Hypothalamus (tissue), 51 donors: Measurements from ENCODE around the gene SERPINA1.

Experiments used
- DNase-seq, 51 donors: peaks; one replicate each; lab custom pipeline; 2025; lab: John Stamatoyannopoulos, UW

Gene SERPINA1

GRCh38 chr14:94386085-94387031 lies 2.0 kb downstream of the SERPINA1 start:
- no peak for DNase-seq

GRCh38 chr14:94385553-94386057 lies 2.8 kb downstream of the SERPINA1 start:
- DNase-seq: no peak

- no peak for DNase-seq
These were observed 4.1 kb downstream of the SERPINA1 start for GRCh38 chr14:94384342-94384741.

DNA sequence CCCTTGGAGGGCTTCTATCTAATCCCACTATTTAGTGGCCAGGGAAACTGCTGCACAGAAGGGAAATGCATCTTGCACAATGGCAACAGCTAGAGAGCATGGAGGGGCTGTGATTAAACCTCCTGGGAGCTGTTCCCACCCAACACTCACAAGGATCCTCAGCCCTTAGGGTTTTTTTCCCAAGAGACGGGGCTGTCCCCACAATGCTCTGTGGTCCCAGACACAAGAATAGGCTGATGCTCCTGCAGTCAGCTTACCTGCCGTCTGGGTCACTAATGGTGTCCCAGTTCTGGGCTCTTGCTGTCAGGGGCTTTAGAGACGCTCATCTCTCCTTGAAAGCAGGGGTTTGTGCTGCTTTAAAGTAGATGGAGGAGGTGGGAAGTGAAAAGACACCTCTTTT lies 4.6 kb downstream of the SERPINA1 start:
- no peak for DNase-seq

GRCh38 chr14:94382716-94383596 lies 5.4 kb downstream of the SERPINA1 start:
- no peak for DNase-seq

- DNase-seq: peak in 1 of 51 donors; percentile 29
These were observed 6.2 kb downstream of the SERPINA1 start for GRCh38 chr14:94382099-94382715.

- no peak for DNase-seq
These were observed 7.0 kb downstream of the SERPINA1 start for GRCh38 chr14:94381149-94382030.

DNA sequence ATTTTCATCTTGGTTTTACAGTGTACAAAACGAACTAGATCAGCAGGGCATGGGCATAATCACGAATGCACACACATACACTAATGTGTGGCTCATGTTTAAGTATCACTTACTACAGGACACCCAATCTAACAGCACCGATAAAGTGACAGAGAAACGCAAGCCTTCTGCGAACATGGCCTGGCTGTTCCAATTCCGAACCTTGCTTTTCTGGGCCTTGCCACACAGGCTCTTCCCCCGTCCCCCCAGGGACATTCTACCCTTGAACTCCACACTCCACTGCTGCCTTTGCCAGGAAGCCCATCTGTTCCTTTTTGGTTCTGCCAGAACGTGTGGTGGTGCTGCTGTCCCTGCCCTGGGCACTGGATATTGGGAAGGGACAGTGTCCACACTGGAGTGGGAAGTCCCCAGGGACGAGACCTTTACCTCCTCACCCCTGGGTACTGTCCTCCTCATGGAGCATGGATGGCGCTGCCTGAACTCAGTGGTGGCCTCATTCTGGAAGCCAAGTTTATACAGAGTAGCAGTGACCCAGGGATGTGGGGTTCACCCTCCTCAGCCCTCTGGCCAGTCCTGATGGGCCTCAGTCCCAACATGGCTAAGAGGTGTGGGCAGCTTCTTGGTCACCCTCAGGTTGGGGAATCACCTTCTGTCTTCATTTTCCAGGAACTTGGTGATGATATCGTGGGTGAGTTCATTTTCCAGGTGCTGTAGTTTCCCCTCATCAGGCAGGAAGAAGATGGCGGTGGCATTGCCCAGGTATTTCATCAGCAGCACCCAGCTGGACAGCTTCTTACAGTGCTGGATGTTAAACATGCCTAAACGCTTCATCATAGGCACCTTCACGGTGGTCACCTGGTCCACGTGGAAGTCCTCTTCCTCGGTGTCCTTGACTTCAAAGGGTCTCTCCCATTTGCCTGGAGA lies 7.9 kb downstream of the SERPINA1 start:
- DNase-seq: no peak

DNA sequence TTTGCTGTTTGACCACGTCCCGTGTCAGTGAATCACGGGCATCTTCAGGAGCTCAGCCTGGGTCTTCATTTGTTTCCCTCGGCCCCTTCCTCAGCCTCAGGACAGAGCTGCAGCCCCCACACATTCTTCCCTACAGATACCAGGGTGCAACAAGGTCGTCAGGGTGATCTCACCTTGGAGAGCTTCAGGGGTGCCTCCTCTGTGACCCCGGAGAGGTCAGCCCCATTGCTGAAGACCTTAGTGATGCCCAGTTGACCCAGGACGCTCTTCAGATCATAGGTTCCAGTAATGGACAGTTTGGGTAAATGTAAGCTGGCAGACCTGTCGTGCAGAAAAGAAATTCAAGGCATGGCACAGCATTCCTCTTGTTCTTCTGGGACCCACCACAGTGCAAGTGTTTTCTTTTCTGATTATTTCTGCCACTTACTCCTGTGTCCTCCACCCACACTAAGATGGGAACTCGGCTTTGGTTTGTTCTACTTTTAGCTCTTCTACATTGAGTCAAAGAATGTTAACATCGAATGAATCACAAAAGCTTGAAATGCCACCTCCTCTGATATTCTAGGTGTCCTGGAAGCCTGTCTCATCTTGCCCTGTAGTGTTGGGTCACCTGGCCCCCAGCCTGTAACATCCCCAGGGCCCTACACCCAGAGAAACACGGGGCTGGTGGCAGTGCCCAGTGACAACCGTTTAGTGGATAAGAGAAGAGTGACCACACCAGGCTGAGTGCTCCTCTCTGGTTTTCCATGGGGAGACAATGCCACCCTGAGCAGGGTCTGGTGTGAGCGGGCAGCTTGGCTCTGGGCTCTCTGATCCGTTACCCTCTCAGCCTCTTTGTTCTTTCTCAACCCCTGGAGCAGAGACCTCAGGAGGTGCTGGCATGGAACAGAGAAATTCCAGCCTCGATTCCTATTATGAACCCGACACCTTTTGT lies 8.8 kb downstream of the SERPINA1 start:
- DNase-seq: no peak

DNA sequence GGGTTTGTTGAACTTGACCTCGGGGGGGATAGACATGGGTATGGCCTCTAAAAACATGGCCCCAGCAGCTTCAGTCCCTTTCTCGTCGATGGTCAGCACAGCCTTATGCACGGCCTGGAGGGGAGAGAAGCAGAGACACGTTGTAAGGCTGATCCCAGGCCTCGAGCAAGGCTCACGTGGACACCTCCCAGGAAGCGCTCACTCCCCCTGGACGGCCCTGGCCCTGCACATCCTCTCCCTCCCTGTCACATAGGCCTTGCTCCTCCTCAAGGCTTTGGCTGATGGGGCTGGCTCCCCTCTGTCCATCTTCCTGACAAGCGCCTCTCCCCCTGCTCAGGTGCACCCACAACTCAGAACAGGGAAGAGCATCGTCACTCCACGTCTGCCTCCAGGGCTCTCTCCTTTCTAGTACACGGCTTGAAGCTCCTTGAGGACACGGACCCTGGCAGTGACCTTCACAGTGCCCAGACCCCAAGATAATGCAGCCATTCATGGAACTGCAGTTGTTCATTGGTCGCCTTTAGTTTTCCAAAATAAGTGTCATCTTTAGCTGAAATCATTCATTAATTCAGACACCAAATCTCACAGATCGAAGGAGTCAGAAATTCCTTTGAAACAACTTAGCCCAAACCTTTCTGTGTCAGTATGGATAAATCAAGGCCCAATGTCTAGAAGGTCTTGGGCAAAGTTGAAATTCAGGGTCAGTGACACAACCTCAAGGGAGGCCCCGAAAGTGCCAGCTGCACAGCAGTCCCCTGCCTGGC lies 9.7 kb downstream of the SERPINA1 start:
- DNase-seq: no peak

DNA sequence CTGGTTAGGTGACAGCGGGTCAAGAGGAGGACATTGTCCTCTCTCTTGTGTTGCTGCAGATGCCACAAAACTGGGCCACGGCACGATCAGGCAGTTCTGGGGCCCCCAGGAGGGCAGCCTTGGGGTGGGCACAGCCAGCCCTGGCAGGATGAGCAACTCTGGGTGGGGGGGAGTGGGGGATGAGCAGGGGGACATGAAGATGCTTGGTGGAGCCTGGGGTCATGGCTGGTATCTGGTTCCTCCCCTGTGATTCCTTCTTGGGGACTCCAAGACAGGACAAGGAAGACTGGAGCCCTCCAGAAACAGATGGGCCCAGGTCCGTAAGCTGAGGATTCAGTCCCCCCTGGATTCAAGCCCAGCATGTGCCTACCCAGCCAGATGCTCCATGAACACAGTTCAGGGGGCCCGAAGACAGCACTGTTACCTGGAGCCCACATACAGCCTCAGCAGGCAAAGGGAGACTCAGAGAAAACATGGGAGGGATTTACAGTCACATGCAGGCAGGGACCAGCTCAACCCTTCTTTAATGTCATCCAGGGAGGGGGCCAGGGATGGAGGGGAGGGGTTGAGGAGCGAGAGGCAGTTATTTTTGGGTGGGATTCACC lies 10.4 kb downstream of the SERPINA1 start:
- no peak for DNase-seq

DNA sequence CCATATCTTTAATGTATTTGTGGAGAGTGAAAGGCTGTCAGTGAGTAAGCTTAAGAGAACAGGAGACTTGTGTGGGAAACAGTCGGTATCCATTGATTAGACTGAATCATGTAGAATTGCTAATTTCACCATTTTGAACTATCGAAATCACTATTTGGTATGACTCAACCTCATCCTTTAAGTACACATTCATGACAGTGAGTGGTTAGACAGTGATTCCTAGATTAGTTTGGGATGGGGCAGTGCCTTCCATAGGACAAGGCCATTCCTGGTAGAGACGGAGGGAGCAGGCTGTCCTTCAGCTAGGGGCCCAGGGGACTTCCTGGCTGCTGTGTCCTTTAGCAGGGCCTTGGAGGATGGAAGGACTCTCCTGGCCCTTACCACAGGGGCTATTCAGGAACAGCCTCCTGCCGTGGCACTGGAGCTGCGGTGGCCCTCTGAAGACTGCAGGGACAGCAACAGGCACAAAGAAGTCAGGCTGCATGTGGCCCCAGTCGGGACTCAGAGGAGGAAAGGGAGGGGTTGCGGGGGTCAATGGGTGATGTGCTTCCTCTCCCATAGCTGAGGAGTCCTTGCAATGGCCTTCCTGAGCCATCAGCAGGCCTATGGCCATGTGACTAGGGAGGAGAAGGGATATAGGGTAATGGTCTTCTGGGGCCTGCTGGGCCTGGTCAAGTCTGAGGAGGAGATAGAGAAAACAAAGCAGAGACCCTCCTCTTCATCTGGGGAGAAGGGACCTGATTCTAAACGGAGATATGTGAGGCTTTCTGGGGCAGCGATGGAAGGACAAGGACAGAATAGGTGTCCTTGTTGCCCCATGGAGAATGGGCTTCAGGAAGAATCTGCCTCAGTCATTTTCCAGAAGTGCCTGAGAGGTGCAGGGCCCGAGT lies 11.2 kb downstream of the SERPINA1 start:
- no peak for DNase-seq

GRCh38 chr14:94376108-94376975 lies 12.1 kb downstream of the SERPINA1 start:
- DNase-seq: no peak

GRCh38 chr14:94375552-94376107 lies 12.8 kb downstream of the SERPINA1 start:
- DNase-seq: no peak
